NCI-H2196 (cell line): ENCODE measurements around the gene KLHL24.
"Not testable (repeated sequence)": the region's sequence is repeated elsewhere in the genome, so short reads cannot be mapped to it uniquely, and the experiment has no call there.

Experiments
- DNase-seq: peaks from one replicate; lab custom pipeline; 2025; ENCODE audit not compliant: unreplicated experiment; lab: John Stamatoyannopoulos, UW

KLHL24 gene

DNA sequence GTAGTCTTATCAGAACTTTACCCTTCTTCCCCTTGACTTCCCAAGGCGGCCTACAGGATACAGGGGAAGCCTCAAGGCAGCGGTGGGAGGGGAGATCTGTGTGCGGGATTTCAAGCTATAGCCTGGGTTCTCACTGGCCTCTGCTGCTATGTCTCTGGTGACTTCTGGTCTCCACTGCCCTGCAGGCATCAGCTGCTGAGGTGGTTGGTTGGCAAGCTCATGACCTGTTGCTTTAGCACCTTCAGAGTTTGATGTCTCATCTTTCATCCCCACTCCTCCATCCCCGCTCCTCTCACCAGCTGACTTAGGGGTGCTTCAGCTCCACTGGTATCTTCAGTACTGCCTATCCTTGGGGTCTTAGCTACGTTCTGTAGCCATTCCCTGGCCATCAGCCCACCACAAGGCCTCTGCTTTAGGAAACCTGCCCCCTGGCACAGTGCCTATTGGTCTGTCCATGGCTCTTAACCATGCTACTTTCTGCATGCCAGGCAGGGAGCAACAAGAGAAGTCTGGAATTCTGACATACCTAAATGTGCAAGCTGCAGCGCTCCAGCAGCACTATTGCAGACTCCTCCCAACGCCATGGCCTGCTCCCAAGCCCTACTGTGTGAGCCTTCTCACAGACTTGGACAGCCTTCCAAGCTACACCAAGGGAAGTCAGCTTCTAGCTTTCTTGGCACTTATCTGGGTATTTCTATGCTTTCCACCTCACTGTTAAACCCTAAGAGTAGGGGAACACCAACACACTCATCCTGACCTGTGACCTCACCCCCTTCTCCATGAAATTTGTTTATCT is 60.3 kb downstream of the KLHL24 start:
- DNase-seq = no peak

DNA sequence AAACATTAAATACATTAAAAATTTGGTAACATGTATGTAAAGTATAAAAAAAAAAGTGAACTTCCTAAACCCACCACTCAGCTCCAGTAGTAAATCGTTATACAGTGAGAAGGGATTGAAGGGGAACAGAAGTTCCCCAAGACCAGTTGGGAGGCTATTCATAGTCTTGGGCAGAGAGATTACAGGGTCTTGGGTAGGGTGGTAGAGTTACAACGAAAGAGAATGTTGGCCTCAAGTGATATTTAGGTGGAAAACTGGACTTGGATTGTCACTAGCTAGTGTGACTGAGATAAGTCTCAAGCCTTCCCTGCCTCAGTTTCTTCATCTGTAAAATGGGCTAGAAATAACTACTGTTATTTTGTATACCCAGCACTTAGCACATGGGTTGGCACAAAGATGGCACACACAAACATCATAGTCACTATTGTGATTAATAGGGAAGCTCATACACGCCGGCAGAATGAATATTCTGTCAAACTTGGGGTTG is 61.7 kb downstream of the KLHL24 start:
- no peak for DNase-seq

DNA sequence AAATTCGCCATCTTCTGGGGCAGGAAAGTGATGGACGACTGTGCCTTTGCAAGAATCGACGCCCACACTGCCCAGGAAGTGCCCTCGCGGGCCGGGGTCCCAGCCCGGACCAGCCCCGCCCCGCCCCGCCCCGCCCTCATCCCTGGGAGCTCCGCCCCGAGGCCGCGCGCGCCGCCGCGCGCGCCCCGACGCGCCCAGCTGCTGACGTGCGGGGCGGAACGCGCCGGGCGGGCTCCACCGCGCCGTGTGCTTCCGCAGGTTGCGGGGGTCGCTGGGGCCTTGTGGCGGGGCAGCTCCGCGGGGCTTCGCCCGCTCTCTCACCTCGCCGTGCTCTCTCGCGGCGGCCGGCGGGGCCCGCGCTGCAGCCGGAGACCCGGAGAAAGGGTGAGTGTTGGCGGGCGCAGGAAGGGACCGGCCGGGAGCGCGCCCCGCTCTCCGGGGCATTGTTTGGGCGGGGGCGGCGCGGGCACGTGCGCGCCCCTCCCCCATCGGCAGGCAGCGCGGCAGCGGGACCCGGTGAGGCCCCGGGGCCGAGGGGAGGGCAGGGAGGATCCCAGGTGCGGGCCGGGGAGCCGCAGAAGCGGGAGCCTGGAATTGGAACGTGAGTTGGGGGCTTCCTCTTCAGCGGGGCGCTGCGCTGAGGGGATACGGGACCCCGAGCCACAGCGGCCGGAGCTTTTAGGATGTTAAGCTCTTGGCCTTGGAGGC is 62.3 kb downstream of the KLHL24 start, which contains the start of gene YEATS2:
YEATS2 (plus strand) TSS at position 188 of the 708 bp plus-strand sequence. CDS start 17,366 bp downstream, outside the sequence.
- peak; percentile 83 for DNase-seq

DNA sequence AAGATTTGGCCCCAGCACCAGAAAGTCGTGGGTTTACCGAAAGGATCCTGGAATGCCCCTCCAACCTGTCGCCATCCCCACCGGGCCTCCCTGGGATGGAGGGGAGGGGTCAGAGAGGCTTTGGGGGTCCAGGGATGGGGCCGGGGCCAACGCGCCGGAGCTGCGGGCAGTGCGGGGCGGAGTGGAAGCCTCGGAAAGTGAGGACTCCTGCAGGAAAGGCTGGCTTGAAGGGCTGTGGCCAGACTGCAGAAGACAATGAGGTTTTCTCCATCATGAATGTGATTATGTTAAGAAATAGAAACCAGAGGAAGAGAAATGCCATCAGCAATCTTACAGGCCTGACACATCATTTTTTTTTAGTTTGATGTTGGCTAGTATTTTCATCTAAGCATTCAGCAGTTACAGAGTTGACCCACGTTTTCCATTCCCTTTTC is 62.9 kb downstream of the KLHL24 start:
- DNase-seq = no peak

DNA sequence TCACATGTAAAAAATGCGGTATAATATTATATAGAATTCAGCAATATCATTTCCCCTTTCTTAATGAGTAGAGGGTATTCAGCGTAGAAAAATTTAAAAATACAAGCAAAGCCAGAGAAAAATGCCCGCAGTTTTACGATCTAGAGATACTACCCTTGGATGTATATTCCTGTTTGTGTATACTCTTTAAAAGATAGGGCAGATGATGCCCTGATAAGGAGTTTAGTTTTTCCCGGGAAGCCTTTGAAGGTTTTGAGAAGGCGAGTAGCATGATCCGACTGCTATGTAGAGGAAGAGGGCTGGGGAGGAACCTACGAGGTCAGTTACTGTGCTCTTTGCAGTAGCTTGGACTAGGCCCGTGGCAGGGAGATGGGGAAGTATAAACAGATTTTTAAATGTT is 63.3 kb downstream of the KLHL24 start:
- DNase-seq = no peak

DNA sequence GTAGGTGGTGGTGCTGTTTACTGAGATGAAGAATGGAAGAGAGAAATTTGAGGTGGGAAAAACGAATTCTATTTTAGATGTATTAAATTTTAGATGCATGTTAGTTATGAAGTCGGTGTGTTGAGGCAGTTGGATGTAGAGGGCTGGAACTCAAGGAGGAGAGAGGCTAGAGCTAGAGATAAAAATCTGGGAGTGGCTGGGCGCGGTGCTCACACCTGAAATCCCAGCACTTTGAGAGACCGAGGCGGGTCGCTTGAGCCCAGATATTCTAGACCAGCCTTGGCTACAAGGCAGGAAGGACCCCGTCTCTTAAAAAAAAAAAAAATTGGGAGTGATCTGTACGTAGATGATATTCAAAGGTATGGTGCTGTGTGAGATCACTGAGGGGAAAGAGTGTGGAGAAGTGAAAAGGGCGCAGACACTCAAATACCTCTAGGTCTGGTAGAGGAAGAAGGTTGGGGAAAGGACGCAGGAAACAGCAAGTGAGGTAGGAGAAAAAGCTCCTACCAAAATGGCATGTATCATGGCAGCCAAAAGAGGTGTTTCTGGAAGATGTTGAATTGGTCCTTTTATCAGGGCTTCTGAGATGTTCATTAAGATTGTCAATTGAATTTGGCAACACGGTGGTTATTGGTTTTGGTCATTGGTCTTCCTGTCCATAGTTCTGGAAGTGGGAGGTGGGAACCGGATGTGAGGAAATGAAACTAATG is 64.0 kb downstream of the KLHL24 start:
- DNase-seq = no peak

DNA sequence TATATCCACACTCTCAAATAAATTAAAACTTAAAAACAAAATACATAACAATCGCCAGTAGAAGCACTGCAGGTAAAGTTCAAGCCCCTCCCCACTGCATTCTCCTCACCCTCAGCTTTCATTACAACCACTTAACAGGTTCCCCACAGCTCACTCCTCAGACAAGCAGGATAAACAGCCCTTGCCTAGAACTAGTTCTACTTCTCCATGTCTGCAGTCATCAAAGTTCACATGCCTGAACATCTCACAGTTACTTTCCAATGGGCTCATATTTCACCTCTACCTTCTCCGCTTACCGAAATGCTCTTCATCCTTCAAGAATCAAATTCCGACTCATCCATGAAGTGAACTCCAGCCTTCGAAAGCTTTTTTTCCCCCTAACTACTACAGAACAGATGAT is 66.3 kb downstream of the KLHL24 start:
- DNase-seq = no peak

DNA sequence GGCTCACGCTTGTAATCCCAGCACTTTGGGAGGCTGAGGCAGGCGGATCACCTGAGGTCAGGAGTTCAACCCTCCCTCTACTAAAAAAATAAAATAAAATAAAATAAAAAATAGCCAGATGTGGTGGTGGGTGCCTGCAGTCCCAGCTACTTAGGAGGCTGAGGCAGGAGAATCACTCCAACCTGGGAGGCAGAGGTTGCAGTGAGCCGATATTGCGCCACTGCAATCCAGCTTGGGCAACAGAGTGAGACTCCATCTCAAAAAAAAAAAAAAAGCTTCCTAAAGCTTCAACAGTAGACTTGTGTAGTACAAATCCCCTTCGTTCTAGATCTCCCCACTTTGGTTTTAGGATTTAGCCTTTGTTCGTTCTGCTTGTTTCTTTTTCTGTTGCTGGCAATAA is 68.5 kb downstream of the KLHL24 start:
- DNase-seq = not testable (repeated sequence)

DNA sequence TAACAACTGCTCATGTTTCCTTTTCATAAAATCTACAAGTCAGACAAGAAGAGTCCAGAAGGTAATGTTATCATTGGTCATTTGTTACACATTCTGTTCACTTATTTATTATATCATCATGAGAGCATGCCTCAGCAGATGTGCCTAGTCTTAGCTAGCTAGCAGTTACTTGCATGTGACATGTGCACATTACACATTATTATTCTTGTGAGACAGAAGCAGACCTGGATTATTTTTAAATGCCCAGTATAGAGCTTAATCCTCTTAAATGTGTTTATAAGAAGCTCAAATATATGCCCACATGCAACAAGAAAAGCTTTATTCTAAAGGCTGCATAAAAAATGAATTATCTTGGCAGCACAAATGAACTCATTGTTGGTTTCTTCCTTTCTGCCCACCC is 74.8 kb downstream of the KLHL24 start:
- no peak for DNase-seq

DNA sequence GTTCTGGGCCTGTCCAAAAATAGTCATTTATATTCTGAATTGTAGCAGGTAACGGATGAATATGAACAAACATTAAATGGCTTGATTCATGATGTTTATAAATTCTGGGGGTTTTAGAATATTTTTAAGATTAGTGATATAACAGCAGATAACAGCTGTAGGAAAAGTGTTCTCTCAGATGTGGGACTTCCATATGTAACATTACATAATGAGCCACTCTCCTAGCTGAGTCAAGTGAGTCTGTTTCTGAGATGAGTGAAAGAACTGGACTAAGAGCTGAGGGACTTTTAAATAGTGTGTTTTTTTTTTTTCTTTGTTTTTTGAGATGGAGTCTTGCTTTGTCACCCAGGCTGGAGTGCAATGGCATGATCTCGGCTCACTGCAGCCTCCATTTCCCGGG is 76.1 kb downstream of the KLHL24 start:
- no peak for DNase-seq

DNA sequence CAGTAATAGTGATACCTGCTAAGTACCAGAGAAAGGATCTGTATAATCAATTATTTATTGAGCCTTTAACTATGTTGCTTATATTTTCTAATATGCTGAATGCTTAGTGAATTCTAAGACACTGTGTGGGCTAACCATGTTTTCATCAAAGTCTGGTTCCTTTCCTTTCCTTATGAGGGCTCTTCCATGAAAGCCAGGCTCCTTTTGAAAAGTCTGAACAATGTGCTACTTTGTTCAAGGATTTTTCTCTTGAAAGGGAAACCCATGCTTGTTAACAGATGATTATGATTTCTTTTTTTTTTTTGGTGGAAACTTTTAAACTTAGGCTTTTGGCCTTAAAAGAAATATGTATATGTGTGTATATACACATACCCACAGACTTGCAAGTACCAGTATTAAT is 79.2 kb downstream of the KLHL24 start:
- no peak for DNase-seq

DNA sequence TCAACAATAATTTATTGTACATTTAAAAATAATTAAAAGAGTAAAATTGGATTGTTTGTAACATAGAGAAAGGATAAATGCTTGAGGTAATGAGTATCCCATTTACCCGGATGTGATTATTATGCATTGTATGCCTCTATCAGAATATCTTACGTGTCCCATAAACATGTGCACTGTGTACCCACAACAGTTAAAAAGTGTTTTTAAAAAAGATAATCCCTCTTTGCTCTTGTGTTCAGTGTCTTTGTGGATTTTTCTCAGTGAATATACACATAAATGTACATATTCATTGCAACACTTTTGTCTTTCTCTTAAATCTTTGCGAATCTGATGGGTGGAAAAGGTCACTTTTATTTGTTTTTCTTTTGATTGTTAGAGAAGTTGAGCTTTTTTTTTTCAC is 82.6 kb downstream of the KLHL24 start:
- DNase-seq = no peak

DNA sequence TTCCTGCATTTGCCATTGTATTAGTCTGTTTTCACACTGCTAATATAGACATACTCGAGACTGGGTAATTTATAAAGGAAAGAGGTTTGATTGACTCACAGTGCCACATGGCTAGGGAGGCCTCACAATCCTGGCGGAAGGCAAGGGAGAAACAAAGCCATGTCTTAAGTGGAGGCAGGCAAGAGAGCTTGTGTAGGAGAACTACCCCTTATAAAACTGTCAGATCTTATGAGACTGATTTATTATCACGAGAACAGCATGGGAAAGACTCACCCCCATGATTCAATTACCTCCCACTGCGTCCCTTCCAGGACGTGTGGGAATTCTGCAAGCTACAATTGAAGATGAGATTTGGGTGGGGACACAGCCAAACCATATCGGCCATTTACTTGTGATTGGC is 90.0 kb downstream of the KLHL24 start:
- DNase-seq = no peak

DNA sequence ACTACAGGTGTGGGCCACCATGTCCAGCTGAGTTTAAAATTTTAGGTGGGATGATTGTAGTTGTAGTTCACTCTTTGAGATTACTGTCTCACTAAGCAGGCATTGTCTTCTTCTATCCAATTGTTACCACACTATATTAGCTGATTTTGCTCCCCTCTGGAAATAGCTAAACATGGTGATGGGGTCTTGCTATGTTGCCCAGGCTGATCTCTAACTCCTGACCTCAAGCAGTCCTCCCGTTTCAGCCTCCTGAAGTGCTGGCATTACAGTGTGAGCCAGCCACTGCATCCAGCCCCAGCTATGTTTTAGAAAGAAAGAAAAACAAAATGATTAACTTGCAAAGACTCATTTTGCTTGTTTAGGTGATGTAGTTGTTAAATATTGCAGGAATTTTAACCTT is 92.8 kb downstream of the KLHL24 start:
- DNase-seq = no peak

DNA sequence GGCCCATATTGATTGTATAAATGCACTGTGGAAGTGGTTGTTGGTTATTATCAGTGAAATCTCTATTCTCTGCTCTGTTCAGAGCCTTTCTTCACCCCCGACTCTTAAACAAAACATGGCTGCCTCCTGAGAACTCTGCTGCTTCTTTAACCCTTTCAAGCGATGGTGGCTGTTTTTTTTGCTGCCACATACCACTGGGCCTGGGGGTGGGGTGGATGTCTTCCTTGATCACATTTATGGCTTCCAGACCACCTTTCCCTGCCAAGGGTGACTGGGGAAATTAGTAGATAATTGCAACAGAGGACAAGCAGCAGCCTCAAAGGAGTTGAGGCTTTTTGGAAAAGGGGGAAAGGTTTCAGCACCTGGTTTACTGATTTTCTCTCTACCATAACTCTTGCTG is 94.9 kb downstream of the KLHL24 start:
- no peak for DNase-seq

DNA sequence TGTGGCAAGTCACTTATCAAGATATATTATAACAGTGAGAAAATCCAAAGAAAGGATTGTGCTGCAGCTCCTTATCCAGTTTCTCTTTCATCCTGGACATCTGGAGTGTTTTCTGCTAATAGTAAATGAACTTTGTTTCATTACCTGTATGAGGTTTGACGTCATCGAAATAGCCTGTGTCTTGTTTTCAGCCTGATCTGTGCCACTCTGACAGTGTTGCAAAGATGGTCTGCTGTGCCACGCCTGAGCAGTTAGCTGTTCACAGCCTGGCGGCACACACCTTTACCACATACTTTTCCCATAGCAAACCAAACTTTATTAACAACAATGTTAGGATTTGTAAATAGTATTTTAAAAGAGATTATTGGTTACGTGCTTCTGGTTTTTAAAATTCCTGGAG is 96.2 kb downstream of the KLHL24 start:
- DNase-seq = no peak

DNA sequence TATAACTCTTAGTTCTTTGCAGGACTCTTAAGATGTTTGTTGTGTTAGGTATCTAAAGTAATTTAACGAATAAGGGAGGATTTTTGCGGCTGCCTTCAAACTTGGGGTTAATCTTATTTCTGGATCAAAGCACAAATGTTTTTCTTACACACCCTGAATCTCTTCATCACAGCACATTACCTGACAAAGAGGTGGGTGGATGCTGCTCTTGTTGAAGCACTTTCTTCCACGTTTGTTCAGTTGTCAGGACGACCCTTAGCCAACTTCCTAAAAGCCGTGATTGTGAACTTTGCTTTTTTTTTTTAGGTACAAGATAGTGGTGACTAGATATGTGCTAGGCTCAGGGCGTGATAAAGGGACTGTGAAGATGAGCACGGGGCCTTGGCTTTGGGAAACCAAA is 98.1 kb downstream of the KLHL24 start:
- no peak for DNase-seq
